Measurements from ENCODE around the gene METAP2. TPM values are rescaled to one million over a fixed set of nuclear protein-coding genes. Genes with fewer than 3 reads are reported as not detected.
"Not testable (repeated sequence)": the region's sequence is repeated elsewhere in the genome, so short reads cannot be mapped to it uniquely, and the experiment has no call there.

The METAP2 gene
- polyA plus RNA-seq, 1 donor (not counting 4 experiments of a cell fraction or from before 2014, with no cell fraction given): 103 TPM

DNA sequence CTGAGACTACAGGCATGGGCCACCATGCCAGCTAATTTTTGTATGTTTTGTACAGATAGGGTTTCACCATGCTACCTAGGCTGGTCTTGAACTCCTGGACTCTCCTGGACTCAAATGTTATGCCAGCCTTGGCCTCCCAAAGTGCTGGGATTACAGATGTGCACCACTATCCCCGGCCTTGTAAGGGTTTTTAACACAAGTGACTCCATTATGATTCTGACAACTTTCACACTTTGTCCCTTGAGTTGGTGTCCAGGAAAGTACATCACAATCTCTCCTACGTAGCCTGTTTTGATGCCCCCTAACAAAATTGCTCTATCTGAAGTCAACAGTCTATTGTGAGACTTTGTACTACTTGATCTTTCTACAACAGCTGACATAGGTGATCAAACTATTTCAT is 11.4 kb upstream of the METAP2 start:
- no peak for TF ChIP-seq EZH2 (IDR thresholded peaks at IDR 0.05; ENCODE audit: low read length)
- TF ChIP-seq, protein P1, sequence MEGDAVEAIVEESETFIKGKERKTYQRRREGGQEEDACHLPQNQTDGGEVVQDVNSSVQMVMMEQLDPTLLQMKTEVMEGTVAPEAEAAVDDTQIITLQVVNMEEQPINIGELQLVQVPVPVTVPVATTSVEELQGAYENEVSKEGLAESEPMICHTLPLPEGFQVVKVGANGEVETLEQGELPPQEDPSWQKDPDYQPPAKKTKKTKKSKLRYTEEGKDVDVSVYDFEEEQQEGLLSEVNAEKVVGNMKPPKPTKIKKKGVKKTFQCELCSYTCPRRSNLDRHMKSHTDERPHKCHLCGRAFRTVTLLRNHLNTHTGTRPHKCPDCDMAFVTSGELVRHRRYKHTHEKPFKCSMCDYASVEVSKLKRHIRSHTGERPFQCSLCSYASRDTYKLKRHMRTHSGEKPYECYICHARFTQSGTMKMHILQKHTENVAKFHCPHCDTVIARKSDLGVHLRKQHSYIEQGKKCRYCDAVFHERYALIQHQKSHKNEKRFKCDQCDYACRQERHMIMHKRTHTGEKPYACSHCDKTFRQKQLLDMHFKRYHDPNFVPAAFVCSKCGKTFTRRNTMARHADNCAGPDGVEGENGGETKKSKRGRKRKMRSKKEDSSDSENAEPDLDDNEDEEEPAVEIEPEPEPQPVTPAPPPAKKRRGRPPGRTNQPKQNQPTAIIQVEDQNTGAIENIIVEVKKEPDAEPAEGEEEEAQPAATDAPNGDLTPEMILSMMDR (optimal IDR thresholded peaks at IDR 0.05 in 1 of 3, IDR thresholded peaks at IDR 0.05 in 1 of 3, conservative IDR thresholded peaks at IDR 0.05 in 1 of 3; ENCODE audit: extremely low read depth in 1 of 3, insufficient read depth in 2 of 3, low read length in 3 of 3): no peak
- Histone ChIP-seq H3K36me3 (ENCODE audit: control insufficient read depth in 2 of 2, extremely low read depth in 1 of 2, insufficient read depth in 2 of 2, low read length in 2 of 2) (no peaks in the 10 kb centered on the region), H2AFZ (ENCODE audit: control insufficient read depth, low read length) (no peak overlapping the region), H3K4me2 (ENCODE audit: control insufficient read depth, extremely low read depth, insufficient read depth, low read depth, low read length) (no peak overlapping the region), H3K79me2 (ENCODE audit: control insufficient read depth, insufficient read depth, low read length) (no peaks in the 10 kb centered on the region), H3K9me1 (ENCODE audit: control insufficient read depth, extremely low read depth, insufficient read depth, low read length) (no peaks in the 10 kb centered on the region), H3K9ac (ENCODE audit: control insufficient read depth, extremely low read depth, insufficient read depth, low read length) (no peak overlapping the region), H4K20me1 (ENCODE audit: control insufficient read depth, extremely low read depth, insufficient read depth, low read length) (no peaks in the 10 kb centered on the region), H3K9me3 (ENCODE audit: control insufficient read depth, low read depth, low read length) (peaks cover 2% of the 10 kb centered on the region), H3K4me1 (ENCODE audit: control insufficient read depth, extremely low read depth, insufficient read depth, low read length) (no peaks in the 10 kb centered on the region), H3K4me3 (ENCODE audit: control insufficient read depth in 2 of 3, extremely low read depth in 1 of 3, insufficient read depth in 2 of 3, low read depth in 1 of 3, low read length in 3 of 3) (no peak overlapping the region), H3K27ac (ENCODE audit: control insufficient read depth, insufficient read depth, low read length) (no peak overlapping the region), H3K27me3 (ENCODE audit: control insufficient read depth, extremely low read depth, insufficient read depth, low read length) (no peaks in the 10 kb centered on the region)
- FAIRE-seq (no peak), DNase-seq (ENCODE audit: low read depth, low spot score) (no peak)
- dilution Hi-C loops (cut with MboI; ENCODE audit: extremely low pct_ligation_motif_present, low sequenced_read_pairs): no loop called here

DNA sequence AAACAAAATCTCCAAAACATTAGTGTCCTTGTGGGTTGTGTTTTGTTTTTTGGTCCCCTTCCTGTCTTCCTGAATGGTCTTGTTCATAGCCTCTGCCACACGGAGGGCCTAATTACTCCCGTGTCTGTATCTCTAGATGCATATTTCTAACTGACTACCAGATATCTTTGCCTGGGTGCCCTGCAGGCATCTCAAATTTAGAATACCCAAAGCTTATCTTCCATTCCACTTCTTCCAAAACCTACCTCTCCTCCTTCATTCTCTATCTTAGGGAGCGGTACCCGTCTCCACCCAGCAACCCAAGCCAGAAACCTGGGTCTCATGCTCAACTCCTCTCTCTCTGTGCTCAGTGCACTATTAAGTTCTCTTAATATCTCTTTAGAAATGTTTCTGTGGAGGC is 10.9 kb upstream of the METAP2 start:
- Histone ChIP-seq H3K27ac (ENCODE audit: control insufficient read depth, insufficient read depth, low read length) (no peak overlapping the region), H3K4me2 (ENCODE audit: control insufficient read depth, extremely low read depth, insufficient read depth, low read depth, low read length) (no peak overlapping the region), H3K36me3 (ENCODE audit: control insufficient read depth in 2 of 2, extremely low read depth in 1 of 2, insufficient read depth in 2 of 2, low read length in 2 of 2) (no peaks in the 10 kb centered on the region), H2AFZ (ENCODE audit: control insufficient read depth, low read length) (no peak overlapping the region), H3K27me3 (ENCODE audit: control insufficient read depth, extremely low read depth, insufficient read depth, low read length) (no peaks in the 10 kb centered on the region), H4K20me1 (ENCODE audit: control insufficient read depth, extremely low read depth, insufficient read depth, low read length) (no peaks in the 10 kb centered on the region), H3K79me2 (ENCODE audit: control insufficient read depth, insufficient read depth, low read length) (no peaks in the 10 kb centered on the region), H3K4me3 (ENCODE audit: control insufficient read depth in 2 of 3, extremely low read depth in 1 of 3, insufficient read depth in 2 of 3, low read depth in 1 of 3, low read length in 3 of 3) (no peak overlapping the region), H3K9me1 (ENCODE audit: control insufficient read depth, extremely low read depth, insufficient read depth, low read length) (no peaks in the 10 kb centered on the region), H3K4me1 (ENCODE audit: control insufficient read depth, extremely low read depth, insufficient read depth, low read length) (no peaks in the 10 kb centered on the region), H3K9ac (ENCODE audit: control insufficient read depth, extremely low read depth, insufficient read depth, low read length) (no peak overlapping the region), H3K9me3 (ENCODE audit: control insufficient read depth, low read depth, low read length) (no peaks in the 10 kb centered on the region)
- dilution Hi-C loops (cut with MboI; ENCODE audit: extremely low pct_ligation_motif_present, low sequenced_read_pairs): no loop called here
- no peak for DNase-seq (ENCODE audit: low read depth, low spot score)
- no peak for TF ChIP-seq EZH2 (IDR thresholded peaks at IDR 0.05; ENCODE audit: low read length)
- TF ChIP-seq, protein P1 (optimal IDR thresholded peaks at IDR 0.05 in 1 of 3, IDR thresholded peaks at IDR 0.05 in 1 of 3, conservative IDR thresholded peaks at IDR 0.05 in 1 of 3; ENCODE audit: extremely low read depth in 1 of 3, insufficient read depth in 2 of 3, low read length in 3 of 3): no peak
- no peak for FAIRE-seq

DNA sequence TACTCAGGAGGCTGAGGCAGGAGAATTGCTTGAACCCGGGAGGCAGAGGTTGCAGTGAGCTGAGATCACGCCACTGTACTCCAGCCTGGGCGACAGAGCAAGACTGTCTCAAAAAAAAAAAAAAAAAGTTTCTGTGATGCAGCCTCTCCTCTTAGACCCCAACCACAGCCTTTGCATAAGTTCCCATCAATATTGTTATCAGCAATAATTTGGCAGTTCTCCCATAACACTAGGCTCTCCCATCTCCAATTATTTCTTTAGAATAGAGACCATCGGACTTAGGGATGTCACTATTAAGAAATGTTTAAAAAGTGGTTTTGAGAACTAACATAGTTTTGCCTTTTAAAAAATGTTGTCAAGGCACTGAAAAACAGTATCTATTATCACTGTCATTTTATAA is 10.2 kb upstream of the METAP2 start:
- H2AFZ ChIP-seq (ENCODE audit: control insufficient read depth, low read length); FAIRE-seq; H3K9me1 ChIP-seq (ENCODE audit: control insufficient read depth, extremely low read depth, insufficient read depth, low read length); dilution Hi-C loops (cut with MboI; ENCODE audit: extremely low pct_ligation_motif_present, low sequenced_read_pairs); H3K9ac ChIP-seq (ENCODE audit: control insufficient read depth, extremely low read depth, insufficient read depth, low read length); H3K27ac ChIP-seq (ENCODE audit: control insufficient read depth, insufficient read depth, low read length); H3K4me2 ChIP-seq (ENCODE audit: control insufficient read depth, extremely low read depth, insufficient read depth, low read depth, low read length); H3K9me3 ChIP-seq (ENCODE audit: control insufficient read depth, low read depth, low read length); H3K27me3 ChIP-seq (ENCODE audit: control insufficient read depth, extremely low read depth, insufficient read depth, low read length); DNase-seq (ENCODE audit: low read depth, low spot score); H3K79me2 ChIP-seq (ENCODE audit: control insufficient read depth, insufficient read depth, low read length); H3K4me1 ChIP-seq (ENCODE audit: control insufficient read depth, extremely low read depth, insufficient read depth, low read length); H3K36me3 ChIP-seq (ENCODE audit: control insufficient read depth in 2 of 2, extremely low read depth in 1 of 2, insufficient read depth in 2 of 2, low read length in 2 of 2); H3K4me3 ChIP-seq (ENCODE audit: control insufficient read depth in 2 of 3, extremely low read depth in 1 of 3, insufficient read depth in 2 of 3, low read depth in 1 of 3, low read length in 3 of 3); H4K20me1 ChIP-seq (ENCODE audit: control insufficient read depth, extremely low read depth, insufficient read depth, low read length): not testable (repeated sequence)
